Measurements from ENCODE around the gene FBXO44.

DNA sequence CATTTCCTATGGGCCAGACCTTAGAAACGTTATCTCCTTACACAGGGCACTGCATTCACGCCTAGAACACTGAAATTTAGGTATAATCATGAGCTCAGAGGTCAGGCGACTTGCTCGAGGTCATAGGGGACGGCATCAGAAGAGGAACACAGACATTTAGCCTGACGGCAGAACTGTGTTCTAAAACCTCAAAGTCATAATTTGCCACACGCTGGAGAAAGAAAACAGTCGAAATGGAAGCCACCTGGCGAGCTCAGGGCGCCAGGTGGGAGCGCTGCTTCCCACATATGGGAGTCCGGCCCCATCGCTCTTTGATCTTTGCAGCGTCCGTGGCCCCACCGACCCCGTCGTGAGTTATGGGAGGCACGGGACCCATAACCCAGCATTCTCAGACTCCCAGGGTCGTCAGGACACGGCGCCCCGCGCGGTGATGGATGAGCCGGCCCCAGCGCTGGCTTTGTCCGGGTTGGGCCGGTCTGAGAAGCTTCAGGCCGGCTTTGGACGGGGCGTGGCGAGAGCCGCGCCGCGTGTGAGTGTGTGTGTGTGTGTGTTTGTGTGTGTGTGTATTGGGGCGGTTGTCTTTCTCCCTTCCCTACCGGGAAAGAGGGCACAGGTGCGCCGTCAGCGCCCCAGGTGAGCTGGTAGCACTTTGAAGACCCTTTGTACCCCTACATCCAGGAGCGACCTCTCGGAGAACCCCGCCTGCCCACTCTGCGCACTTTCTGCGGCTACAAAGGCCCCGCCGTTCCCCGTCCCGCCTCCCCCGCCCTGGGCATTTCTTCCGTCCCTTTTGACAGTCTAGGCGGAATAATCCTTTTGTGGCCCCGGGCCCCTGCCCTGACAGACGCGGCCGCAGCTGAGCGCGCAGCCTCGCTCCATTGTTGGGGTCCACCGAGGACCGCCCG is 36.0 kb downstream of the FBXO44 start:
- no peak for TF ChIP-seq POLR2AphosphoS5 (IDR thresholded peaks at IDR 0.05; ENCODE audit: low read depth, low read length)
- TF ChIP-seq, protein P1, sequence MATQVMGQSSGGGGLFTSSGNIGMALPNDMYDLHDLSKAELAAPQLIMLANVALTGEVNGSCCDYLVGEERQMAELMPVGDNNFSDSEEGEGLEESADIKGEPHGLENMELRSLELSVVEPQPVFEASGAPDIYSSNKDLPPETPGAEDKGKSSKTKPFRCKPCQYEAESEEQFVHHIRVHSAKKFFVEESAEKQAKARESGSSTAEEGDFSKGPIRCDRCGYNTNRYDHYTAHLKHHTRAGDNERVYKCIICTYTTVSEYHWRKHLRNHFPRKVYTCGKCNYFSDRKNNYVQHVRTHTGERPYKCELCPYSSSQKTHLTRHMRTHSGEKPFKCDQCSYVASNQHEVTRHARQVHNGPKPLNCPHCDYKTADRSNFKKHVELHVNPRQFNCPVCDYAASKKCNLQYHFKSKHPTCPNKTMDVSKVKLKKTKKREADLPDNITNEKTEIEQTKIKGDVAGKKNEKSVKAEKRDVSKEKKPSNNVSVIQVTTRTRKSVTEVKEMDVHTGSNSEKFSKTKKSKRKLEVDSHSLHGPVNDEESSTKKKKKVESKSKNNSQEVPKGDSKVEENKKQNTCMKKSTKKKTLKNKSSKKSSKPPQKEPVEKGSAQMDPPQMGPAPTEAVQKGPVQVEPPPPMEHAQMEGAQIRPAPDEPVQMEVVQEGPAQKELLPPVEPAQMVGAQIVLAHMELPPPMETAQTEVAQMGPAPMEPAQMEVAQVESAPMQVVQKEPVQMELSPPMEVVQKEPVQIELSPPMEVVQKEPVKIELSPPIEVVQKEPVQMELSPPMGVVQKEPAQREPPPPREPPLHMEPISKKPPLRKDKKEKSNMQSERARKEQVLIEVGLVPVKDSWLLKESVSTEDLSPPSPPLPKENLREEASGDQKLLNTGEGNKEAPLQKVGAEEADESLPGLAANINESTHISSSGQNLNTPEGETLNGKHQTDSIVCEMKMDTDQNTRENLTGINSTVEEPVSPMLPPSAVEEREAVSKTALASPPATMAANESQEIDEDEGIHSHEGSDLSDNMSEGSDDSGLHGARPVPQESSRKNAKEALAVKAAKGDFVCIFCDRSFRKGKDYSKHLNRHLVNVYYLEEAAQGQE (IDR thresholded peaks at IDR 0.05; ENCODE audit: insufficient read depth in 1 of 2, low read depth in 2 of 2, low read length in 2 of 2): no peak
- TF ChIP-seq TAF1 (IDR thresholded peaks at IDR 0.05; ENCODE audit: borderline replicate concordance, insufficient read depth, low read length): no peak
- no peak for TF ChIP-seq FOXP2 (optimal IDR thresholded peaks at IDR 0.05; ENCODE audit: borderline replicate concordance, extremely low read depth, extremely low read length, insufficient read depth)
- no peak for TF ChIP-seq SIN3A (IDR thresholded peaks at IDR 0.05; ENCODE audit: borderline replicate concordance, insufficient read depth, low read length)
